ENCODE measurements around the gene GFRA1. TPM values are rescaled to one million over a fixed set of nuclear protein-coding genes. Genes with fewer than 3 reads are reported as not detected.
A peak's percentile ranks its signal among the peaks of the same experiment; 100 is the strongest.

Gene GFRA1
- total RNA-seq, 2 experiments from 2014 or later: not detected

DNA sequence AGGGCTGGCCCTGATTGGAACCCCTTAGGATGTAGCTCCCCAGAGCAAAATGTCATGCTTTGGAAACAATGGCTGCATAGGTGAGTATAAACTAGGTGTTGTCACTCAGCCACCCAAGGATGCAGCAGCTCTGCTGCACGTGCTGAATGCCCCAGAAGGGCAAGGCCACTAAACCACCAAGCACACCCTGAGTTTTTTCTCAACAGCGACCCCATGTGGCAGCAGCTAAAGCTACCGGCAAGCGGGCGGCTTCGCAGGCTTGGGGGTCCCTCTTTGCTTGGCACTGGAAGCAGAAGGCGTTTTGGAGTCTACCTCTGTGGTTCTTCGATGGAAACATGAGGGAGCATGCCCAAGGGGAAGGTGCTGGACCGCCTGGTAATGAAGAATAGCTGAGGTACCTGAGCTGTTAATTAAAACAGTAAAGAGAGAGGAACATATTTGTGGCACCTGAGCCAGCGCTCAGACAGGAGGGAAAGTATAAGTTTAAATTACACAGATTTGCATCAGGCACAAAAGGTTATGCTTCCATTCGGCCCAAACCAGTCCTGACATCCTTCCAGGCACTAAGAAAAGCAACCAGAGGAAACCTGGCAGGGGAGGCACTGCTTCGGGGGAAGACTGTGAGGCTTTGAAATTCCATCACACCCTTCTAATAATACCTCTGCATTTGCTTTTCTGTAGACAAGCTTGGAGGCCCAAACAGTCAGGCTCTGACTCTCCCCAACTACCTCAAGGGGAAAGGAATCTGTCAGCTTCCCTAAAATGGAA lies 152.1 kb downstream of the GFRA1 start:
- CTCF ChIA-PET: interaction anchor here (1.0 to 1.5 kb wide), 3 partner anchors 9 to 767 kb away, joined by 3 to 7 read pairs (median 3); no protein-coding TSS in a partner anchor
- intact Hi-C loops (cut with micrococcal nuclease): no loop called here

GRCh38 chr10:116118847-116119246 lies 154.2 kb downstream of the GFRA1 start:
- H3K36me3 Mint-ChIP-seq (ENCODE audit: low read depth): no peaks in the 10 kb centered on the region
- POLR2A ChIA-PET: no interaction called here

More for the DNA sequence above, 152.1 kb downstream of the GFRA1 start:
- H3K36me3 Mint-ChIP-seq (ENCODE audit: low read depth): no peaks in the 10 kb centered on the region
- ATAC-seq (no peak), DNase-seq (peak; percentile 8)
- H3K27ac Mint-ChIP-seq: no peak overlapping the region
- no peaks in the 10 kb centered on the region for H3K9me3 Mint-ChIP-seq
- peak; percentile 37 for TF ChIP-seq CTCF (IDR thresholded peaks at IDR 0.05)
- H3K27me3 Mint-ChIP-seq: peaks cover 2% of the 10 kb centered on the region
- H3K4me3 Mint-ChIP-seq: no peak overlapping the region
- no peaks in the 10 kb centered on the region for H3K4me1 Mint-ChIP-seq (ENCODE audit: low read depth)
- POLR2A ChIA-PET: no interaction called here

DNA sequence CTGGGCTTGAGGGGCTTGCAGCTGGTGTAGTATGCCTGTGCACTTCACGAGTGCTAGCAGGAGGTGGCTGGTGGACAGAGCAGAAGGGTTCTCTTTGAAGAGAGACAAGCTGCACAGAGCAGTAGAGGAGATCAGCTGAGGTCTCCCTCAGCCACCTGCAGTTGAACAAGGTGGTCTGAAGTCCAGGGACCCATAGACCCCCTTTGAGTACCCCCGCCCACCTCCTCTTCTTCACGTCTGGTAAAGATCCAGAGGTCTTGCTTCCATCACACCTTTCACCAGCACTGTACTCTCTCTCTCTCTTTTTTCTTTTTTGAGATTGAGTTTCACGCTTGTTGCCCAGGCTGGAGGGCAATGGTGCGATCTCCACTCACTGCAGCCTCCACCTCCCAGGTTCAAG lies 157.2 kb downstream of the GFRA1 start:
- POLR2A ChIA-PET: no interaction called here
- CTCF ChIA-PET: no interaction called here

More at GRCh38 chr10:116118847-116119246, 154.2 kb downstream of the GFRA1 start:
- Mint-ChIP-seq H3K27ac (no peak overlapping the region), H3K27me3 (peaks cover 2% of the 10 kb centered on the region), H3K9me3 (no peaks in the 10 kb centered on the region), H3K4me3 (no peak overlapping the region), H3K4me1 (ENCODE audit: low read depth) (no peaks in the 10 kb centered on the region)
- intact Hi-C loops (cut with micrococcal nuclease): no loop called here
- CTCF ChIA-PET: no interaction called here
- no peak for TF ChIP-seq CTCF (IDR thresholded peaks at IDR 0.05)
- DNase-seq (no peak), ATAC-seq (no peak)

DNA sequence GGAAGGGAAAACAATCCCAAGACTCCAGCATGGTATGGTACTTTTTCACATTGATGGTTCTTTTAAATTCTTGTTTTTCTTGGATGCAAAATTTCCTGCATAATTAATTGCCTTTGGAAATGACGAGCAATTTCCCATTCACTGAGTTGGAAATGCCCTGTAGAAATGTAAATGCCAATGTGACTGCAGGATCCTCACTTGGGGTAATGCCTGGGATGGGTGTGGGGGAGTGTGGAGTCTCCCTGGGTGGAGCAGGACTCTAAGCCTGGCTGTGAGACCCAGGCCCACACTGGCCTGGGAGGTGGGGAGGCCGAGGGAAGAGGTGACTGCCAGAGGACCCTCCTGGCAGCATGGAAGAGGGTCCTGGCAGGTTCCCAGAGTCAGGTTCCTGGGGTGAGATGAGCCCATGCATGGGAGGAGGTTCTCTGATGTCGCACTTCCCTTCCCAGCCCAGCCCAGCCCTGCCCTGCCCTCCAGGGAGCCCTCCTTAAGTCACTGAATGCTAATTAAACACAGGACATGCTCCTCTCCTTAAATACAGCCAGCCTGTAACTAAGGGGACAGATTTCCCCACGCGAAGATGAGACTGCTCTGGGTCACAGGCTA lies 157.9 kb downstream of the GFRA1 start:
- intact Hi-C loops (cut with micrococcal nuclease): no loop called here
- Mint-ChIP-seq H3K4me3 (no peak overlapping the region), H3K27ac (no peak overlapping the region), H3K4me1 (ENCODE audit: low read depth) (no peaks in the 10 kb centered on the region), H3K36me3 (ENCODE audit: low read depth) (no peaks in the 10 kb centered on the region), H3K9me3 (no peaks in the 10 kb centered on the region), H3K27me3 (no peaks in the 10 kb centered on the region)
- POLR2A ChIA-PET: no interaction called here
- no peak for DNase-seq
- TF ChIP-seq CTCF (IDR thresholded peaks at IDR 0.05): no peak
- CTCF ChIA-PET: no interaction called here
- ATAC-seq: no peak

More for the DNA sequence above, 157.2 kb downstream of the GFRA1 start:
- DNase-seq: no peak
- Mint-ChIP-seq H3K27me3 (no peaks in the 10 kb centered on the region), H3K27ac (no peak overlapping the region), H3K36me3 (ENCODE audit: low read depth) (no peaks in the 10 kb centered on the region), H3K4me3 (no peak overlapping the region), H3K9me3 (no peaks in the 10 kb centered on the region), H3K4me1 (ENCODE audit: low read depth) (no peaks in the 10 kb centered on the region)
- intact Hi-C loops (cut with micrococcal nuclease): no loop called here
- TF ChIP-seq CTCF (IDR thresholded peaks at IDR 0.05): no peak
- no peak for ATAC-seq
